ENCODE data around the gene HEATR5A. TPM values are rescaled to one million over a fixed set of nuclear protein-coding genes. Genes with fewer than 3 reads are reported as not detected.
A peak's percentile ranks its signal among the peaks of the same experiment; 100 is the strongest.

HEATR5A gene
- total and polyA plus RNA-seq, 2 of the 13 experiments (the other 11 are each of a cell fraction or from before 2014, with no cell fraction given), result 36.4 to 105 TPM

DNA sequence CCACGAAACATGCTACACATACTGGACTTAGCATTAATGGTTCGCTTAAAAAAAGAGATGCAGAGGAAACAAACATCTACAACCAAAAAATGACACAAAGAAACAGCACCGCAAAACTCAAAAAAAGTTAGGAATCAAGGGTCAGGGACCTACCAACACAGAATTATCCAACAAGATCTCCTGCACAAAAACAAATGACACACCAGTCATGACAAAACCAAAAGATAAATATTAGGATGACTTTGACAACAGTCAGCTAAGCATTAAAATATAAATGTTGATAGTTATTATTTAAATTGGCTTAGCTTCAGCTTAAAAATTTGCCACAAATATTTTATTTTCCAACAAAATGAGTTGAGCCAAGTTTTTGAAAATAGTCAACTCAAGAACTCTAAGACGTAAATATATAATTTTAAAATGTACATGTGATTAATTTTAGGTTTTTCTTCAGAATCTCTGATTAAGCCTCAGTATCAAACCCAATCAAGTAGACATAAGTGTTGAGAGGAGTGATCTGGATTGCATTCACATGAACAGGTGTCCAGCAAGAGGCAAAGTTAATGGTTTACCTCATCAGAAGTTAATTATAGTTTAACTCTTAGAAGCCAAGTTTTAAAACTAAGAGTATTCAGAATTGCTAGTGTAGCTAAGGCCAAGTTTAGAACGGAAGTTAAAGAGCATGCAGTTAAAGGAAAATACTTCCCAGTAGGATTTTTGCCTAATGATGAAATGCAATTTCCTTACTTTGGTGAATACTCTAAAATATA lies 79.9 kb downstream of the HEATR5A start:
- no peak for DNase-seq (ENCODE audit: low spot score)
- ATAC-seq, result 0 out of 3 replicates have a peak, but pooled peaks have one; percentile 17
- in situ Hi-C loops (cut with HindIII; ENCODE audit: extremely low pct_ligation_motif_present, low pct_unique_long_range_greater_than_20kb) (no loop called here), intact Hi-C loops (cut with micrococcal nuclease; ENCODE audit: unreplicated experiment) (no loop called here)
- no peaks in the 10 kb centered on the region for H3K9me3 ChIP-seq (ENCODE audit: low read length)
- 85% methylated on average over 5 of the region's 5 CpGs for WGBS (ENCODE audit: low lambda C conversion rate)
- H3K4me2 ChIP-seq (ENCODE audit: low read depth, low read length), result no peak overlapping the region
- no peak overlapping the region for H2AFZ ChIP-seq (ENCODE audit: low read length)
- no peak overlapping the region for H3K9ac ChIP-seq (ENCODE audit: insufficient read depth, low read depth, low read length)
- H3K4me1 ChIP-seq (ENCODE audit: insufficient read depth, low read length), result peaks cover 13% of the 10 kb centered on the region
- H4K20me1 ChIP-seq (ENCODE audit: insufficient read depth, low read length), result no peaks in the 10 kb centered on the region
- CTCF ChIA-PET (ENCODE audit: low intra/inter-chr PET ratio, low total read pairs), result no interaction called here
- no peaks in the 10 kb centered on the region for H3K27me3 ChIP-seq (ENCODE audit: control insufficient read depth in 1 of 2, insufficient read depth in 2 of 2, low read length in 2 of 2)
- peaks cover 4 to 23% of the 10 kb centered on the region in 2 experiments; a peak in 3 of 5 replicates for H3K36me3 ChIP-seq (replicated peaks in 1 of 2; ENCODE audit: control insufficient read depth in 1 of 2, insufficient read depth in 2 of 2, low read length in 2 of 2)
- POLR2A ChIA-PET, result no interaction called here
- no peaks in the 10 kb centered on the region for H3K79me2 ChIP-seq (ENCODE audit: insufficient read depth, low read length)
- BruUV-seq (replicated peaks), result no TSS peak
- peak; percentile 32 for FAIRE-seq
- no peak overlapping the region for H3K27ac ChIP-seq (ENCODE audit: extremely low read length, insufficient read depth, low read length)
- no peak overlapping the region for H3K4me3 ChIP-seq (replicated peaks in 1 of 3; ENCODE audit: insufficient read depth in 1 of 3, low read depth in 2 of 3, low read length in 3 of 3)
- no peak for TF ChIP-seq ZNF335 (CRISPR knock-in tag; IDR thresholded peaks at IDR 0.05)
- no peak for TF ChIP-seq HOXA5 (CRISPR knock-in tag; IDR thresholded peaks at IDR 0.05)
- TF ChIP-seq, protein P1, sequence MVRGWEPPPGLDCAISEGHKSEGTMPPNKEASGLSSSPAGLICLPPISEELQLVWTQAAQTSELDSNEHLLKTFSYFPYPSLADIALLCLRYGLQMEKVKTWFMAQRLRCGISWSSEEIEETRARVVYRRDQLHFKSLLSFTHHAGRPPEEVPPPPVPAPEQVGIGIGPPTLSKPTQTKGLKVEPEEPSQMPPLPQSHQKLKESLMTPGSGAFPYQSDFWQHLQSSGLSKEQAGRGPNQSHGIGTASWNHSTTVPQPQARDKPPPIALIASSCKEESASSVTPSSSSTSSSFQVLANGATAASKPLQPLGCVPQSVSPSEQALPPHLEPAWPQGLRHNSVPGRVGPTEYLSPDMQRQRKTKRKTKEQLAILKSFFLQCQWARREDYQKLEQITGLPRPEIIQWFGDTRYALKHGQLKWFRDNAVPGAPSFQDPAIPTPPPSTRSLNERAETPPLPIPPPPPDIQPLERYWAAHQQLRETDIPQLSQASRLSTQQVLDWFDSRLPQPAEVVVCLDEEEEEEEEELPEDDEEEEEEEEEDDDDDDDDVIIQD (CRISPR knock-in tag; IDR thresholded peaks at IDR 0.05; ENCODE audit: low read depth), result peak; percentile 87; the same call in 1 of the 2 replicates
- TF ChIP-seq, protein P2, sequence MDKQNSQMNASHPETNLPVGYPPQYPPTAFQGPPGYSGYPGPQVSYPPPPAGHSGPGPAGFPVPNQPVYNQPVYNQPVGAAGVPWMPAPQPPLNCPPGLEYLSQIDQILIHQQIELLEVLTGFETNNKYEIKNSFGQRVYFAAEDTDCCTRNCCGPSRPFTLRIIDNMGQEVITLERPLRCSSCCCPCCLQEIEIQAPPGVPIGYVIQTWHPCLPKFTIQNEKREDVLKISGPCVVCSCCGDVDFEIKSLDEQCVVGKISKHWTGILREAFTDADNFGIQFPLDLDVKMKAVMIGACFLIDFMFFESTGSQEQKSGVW (CRISPR knock-in tag; IDR thresholded peaks at IDR 0.05; ENCODE audit: borderline replicate concordance), result no peak
- no peak for TF ChIP-seq ZNF484 (CRISPR knock-in tag; IDR thresholded peaks at IDR 0.05; ENCODE audit: borderline replicate concordance, low read depth)
- TF ChIP-seq EHMT2 (IDR thresholded peaks at IDR 0.05; ENCODE audit: borderline replicate concordance, low read depth, low read length), result no peak
- TF ChIP-seq ZNF724P (CRISPR knock-in tag; IDR thresholded peaks at IDR 0.05; ENCODE audit: borderline replicate concordance), result no peak
- no peak for TF ChIP-seq BORCS8-MEF2B (CRISPR knock-in tag; IDR thresholded peaks at IDR 0.05)
- TF ChIP-seq PRMT3 (CRISPR knock-in tag; IDR thresholded peaks at IDR 0.05; ENCODE audit: borderline replicate concordance, low read depth), result no peak
- TF ChIP-seq, protein P3, sequence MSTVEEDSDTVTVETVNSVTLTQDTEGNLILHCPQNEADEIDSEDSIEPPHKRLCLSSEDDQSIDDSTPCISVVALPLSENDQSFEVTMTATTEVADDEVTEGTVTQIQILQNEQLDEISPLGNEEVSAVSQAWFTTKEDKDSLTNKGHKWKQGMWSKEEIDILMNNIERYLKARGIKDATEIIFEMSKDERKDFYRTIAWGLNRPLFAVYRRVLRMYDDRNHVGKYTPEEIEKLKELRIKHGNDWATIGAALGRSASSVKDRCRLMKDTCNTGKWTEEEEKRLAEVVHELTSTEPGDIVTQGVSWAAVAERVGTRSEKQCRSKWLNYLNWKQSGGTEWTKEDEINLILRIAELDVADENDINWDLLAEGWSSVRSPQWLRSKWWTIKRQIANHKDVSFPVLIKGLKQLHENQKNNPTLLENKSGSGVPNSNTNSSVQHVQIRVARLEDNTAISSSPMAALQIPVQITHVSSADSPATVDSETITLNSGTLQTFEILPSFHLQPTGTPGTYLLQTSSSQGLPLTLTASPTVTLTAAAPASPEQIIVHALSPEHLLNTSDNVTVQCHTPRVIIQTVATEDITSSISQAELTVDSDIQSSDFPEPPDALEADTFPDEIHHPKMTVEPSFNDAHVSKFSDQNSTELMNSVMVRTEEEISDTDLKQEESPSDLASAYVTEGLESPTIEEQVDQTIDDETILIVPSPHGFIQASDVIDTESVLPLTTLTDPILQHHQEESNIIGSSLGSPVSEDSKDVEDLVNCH (CRISPR knock-in tag; IDR thresholded peaks at IDR 0.05), result no peak
- TF ChIP-seq HNRNPUL1 (IDR thresholded peaks at IDR 0.05; ENCODE audit: low read depth, low read length), result no peak
- no peak for TF ChIP-seq MIER2 (CRISPR knock-in tag; IDR thresholded peaks at IDR 0.05)
- TF ChIP-seq ZNF737 (CRISPR knock-in tag; IDR thresholded peaks at IDR 0.05; ENCODE audit: borderline replicate concordance), result no peak
- TF ChIP-seq PHF5A (CRISPR knock-in tag; IDR thresholded peaks at IDR 0.05; ENCODE audit: low read depth, unreplicated experiment), result peak; percentile 27
- no peak for TF ChIP-seq ZNF292 (CRISPR knock-in tag; IDR thresholded peaks at IDR 0.05; ENCODE audit: borderline replicate concordance, low read depth)
- TF ChIP-seq, protein P4, sequence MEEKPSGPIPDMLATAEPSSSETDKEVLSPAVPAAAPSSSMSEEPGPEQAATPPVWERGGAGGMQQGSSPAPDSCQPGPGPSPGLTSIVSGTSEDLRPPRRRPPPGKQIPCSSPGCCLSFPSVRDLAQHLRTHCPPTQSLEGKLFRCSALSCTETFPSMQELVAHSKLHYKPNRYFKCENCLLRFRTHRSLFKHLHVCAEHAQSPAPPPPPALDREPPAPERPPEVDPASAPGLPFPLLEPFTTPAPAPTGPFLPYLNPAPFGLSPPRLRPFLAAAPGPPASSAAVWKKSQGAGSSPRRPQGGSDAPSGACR (CRISPR knock-in tag; IDR thresholded peaks at IDR 0.05), result no peak
- TF ChIP-seq ZFP36 (IDR thresholded peaks at IDR 0.05; ENCODE audit: borderline replicate concordance, low read depth, low read length, partially characterized antibody), result no peak
- TF ChIP-seq ZNF660 (CRISPR knock-in tag; IDR thresholded peaks at IDR 0.05; ENCODE audit: borderline replicate concordance, low read depth), result no peak
